ENCODE measurements around the gene PLPPR1. TPM values are rescaled to one million over a fixed set of nuclear protein-coding genes. Genes with fewer than 3 reads are reported as not detected.

The PLPPR1 gene
- total and polyA plus RNA-seq, 8 donors: 0.30 to 3.1 (median 0.55) TPM; not detected in 1

- Histone ChIP-seq H3K9me3 (no peaks in the 10 kb centered on the region), H3K27ac (no peak overlapping the region), H3K27me3 (no peaks in the 10 kb centered on the region), H3K36me3 (no peaks in the 10 kb centered on the region), H3K4me3 (no peak overlapping the region), H3K4me1 (no peaks in the 10 kb centered on the region)
- TF ChIP-seq CTCF (IDR thresholded peaks at IDR 0.05): no peak
- no peak for FAIRE-seq
- no peak for DNase-seq
- WGBS, 2 donors: 0 to 50% methylated on average over 1 of the region's 1 CpG
- no peak for ATAC-seq
- intact Hi-C loops (cut with DNase I): no loop called here
Measured at GRCh38 chr9:101097210-101097609, 68.7 kb downstream of the PLPPR1 start.

- Histone ChIP-seq H3K9me3 (no peaks in the 10 kb centered on the region), H3K4me1 (no peaks in the 10 kb centered on the region), H3K4me3 (no peak overlapping the region), H3K27me3 (no peaks in the 10 kb centered on the region), H3K27ac (no peak overlapping the region), H3K36me3 (no peaks in the 10 kb centered on the region)
- no peak for FAIRE-seq
- ATAC-seq: no peak
- no peak for TF ChIP-seq CTCF (IDR thresholded peaks at IDR 0.05)
- no peak for DNase-seq
- intact Hi-C loops (cut with DNase I): no loop called here
Measured at GRCh38 chr9:101098392-101098791, 69.9 kb downstream of the PLPPR1 start.

GRCh38 chr9:101114317-101114716 lies 85.8 kb downstream of the PLPPR1 start:
- Histone ChIP-seq H3K27ac (no peak overlapping the region), H3K27me3 (peaks cover 0 to 4% (median 0%) of the 10 kb centered on the region in 4 donors), H3K36me3 (no peaks in the 10 kb centered on the region), H3K9me3 (no peaks in the 10 kb centered on the region), H3K4me1 (no peaks in the 10 kb centered on the region), H3K4me3 (no peak overlapping the region)
- DNase-seq: no peak
- TF ChIP-seq CTCF (IDR thresholded peaks at IDR 0.05): no peak
- no peak for ATAC-seq
- WGBS, 2 donors: 52 to 57% methylated on average over 2 of the region's 2 CpGs
- no peak for FAIRE-seq
- intact Hi-C loops (cut with DNase I): loop anchor here in 2 of 3 donors (10.0 kb wide), 1 partner anchor 120 kb away; no protein-coding TSS in a partner anchor

- Histone ChIP-seq H3K36me3 (no peaks in the 10 kb centered on the region), H3K27ac (no peak overlapping the region), H3K4me1 (no peaks in the 10 kb centered on the region), H3K27me3 (peaks cover 0 to 4% (median 0%) of the 10 kb centered on the region in 4 donors), H3K4me3 (no peak overlapping the region), H3K9me3 (no peaks in the 10 kb centered on the region)
- FAIRE-seq (no peak), ATAC-seq (no peak), DNase-seq (no peak)
- intact Hi-C loops (cut with DNase I): loop anchor here in 2 of 3 donors (10.0 kb wide), 1 partner anchor 120 kb away; no protein-coding TSS in a partner anchor
- WGBS, 2 donors: 36 to 37% methylated on average over 4 of the region's 4 CpGs
- TF ChIP-seq CTCF (IDR thresholded peaks at IDR 0.05): no peak
Measured at GRCh38 chr9:101115102-101115501, 86.6 kb downstream of the PLPPR1 start.

GRCh38 chr9:101117161-101117560 lies 88.6 kb downstream of the PLPPR1 start:
- no peaks in the 10 kb centered on the region for H3K27me3 ChIP-seq
- 20 to 41% methylated on average over 1 of the region's 1 CpG for WGBS, 2 donors
- H3K9me3 ChIP-seq: no peaks in the 10 kb centered on the region
- H3K27ac ChIP-seq: no peak overlapping the region
- ATAC-seq (no peak), DNase-seq (no peak), FAIRE-seq (no peak)
- H3K4me1 ChIP-seq: no peaks in the 10 kb centered on the region
- H3K4me3 ChIP-seq: no peak overlapping the region
- intact Hi-C loops (cut with DNase I): loop anchor here in 2 of 3 donors (10.0 kb wide), 1 partner anchor 118 kb away; no protein-coding TSS in a partner anchor
- no peak for TF ChIP-seq CTCF (IDR thresholded peaks at IDR 0.05)
- no peaks in the 10 kb centered on the region for H3K36me3 ChIP-seq

Data from pancreas (tissue), 10 donors.